ENCODE measurements around the gene RCOR1. TPM values are rescaled to one million over a fixed set of nuclear protein-coding genes. Genes with fewer than 3 reads are reported as not detected.
A peak's percentile ranks its signal among the peaks of the same experiment; 100 is the strongest.
"Not testable (repeated sequence)": the region's sequence is repeated elsewhere in the genome, so short reads cannot be mapped to it uniquely, and the experiment has no call there.

The RCOR1 gene
- total RNA-seq, 1 donor from 2014 or later: 52.8 TPM

- ATAC-seq: no peak
Observed at GRCh38 chr14:102629808-102630350, 37.4 kb downstream of the RCOR1 start.

DNA sequence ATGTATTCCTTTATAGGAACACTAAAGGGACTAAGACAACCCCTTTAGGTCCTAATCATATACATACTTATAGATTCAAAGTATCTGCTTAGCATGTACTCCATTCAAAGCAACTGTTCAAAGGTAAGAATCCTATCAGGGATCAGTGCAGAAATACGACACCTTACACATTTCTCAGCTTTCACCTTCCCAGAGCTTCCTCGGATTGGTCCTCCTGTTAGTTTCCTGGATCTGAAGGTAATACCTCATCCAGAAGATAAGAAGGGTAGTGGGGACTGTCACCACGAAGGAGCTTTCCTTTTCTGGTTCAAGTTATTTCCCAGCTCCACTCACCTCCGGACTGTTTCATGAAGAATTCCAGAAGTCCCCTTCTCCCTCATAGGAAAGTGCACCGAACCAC is 38.0 kb downstream of the RCOR1 start:
- no peak for ATAC-seq

DNA sequence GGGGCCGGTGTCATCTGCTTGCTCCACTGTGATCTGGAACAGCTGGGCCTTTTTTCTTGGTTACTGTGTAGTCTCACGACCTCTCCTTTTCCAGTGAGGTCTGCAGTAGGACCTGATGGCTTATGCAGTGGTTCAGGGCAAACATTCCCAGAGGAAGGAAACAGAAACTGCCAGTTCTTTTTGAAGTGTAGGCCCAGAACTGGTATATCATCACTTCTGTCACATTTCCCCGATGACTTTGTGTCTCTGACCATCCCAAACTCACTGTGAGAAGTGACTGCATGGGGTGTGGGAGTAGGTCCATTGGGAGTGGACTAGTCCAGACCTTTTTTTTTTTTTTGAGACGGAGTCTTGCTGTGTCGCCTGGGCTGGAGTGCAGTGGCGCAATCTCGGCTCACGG is 38.4 kb downstream of the RCOR1 start:
- no peak for ATAC-seq

GRCh38 chr14:102633906-102634595 is 41.6 kb downstream of the RCOR1 start:
- ATAC-seq: peak; percentile 16

GRCh38 chr14:102639611-102640010 is 47.2 kb downstream of the RCOR1 start:
- not testable (repeated sequence) for ATAC-seq

DNA sequence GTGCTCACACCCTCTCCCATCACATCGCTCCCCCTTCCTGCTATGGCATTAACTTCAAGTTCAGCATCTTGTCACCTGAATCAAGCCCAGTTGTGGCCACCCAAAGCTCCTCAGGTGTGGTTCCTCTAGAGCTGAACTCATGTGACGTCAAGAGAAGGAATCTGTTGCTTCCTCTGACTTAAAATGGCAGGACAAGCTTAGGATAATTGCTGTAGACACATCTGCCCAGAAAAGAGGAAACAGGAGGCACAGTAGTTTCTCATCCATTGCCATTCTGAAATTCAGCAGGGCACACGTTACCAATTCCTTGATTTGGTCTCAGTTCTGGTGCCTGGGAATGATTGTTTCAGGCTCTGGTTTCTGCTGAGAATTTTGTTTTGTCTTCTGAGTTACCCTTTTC is 52.1 kb downstream of the RCOR1 start:
- ATAC-seq: no peak

DNA sequence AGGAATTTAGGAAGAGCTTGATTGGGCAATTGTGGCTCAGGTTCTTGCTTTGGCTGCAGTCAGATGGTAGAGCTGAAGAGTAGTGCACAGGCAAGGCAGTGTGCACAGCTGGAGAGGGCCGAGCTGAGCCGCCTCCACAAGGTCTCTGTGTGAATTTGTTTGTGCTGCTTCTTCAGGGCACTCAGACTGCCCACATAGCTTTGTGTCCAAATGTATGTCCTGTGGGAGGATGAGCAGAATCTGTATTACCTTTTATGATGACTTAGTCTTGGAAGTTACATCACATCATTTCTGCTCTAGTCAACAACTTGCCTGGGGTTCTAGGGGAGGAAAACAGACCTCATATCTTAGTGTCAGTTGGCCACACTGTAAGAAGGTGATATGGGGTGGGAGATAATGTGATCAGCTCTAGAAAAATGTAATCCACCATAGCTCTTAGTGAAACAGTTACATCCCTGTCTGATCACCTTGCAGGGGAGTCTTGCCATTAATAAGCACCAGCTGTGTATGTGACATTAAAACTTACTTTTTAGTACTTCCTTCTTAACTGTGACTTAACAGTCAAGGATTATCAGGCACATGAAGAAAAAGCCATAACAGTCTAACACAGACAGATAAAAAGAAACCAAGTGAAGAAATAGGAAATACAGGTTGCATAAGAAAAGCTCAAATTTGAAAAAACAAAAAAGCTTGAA is 53.4 kb downstream of the RCOR1 start:
- ATAC-seq: no peak

GRCh38 chr14:102646615-102647014 is 54.2 kb downstream of the RCOR1 start:
- no peak for ATAC-seq

DNA sequence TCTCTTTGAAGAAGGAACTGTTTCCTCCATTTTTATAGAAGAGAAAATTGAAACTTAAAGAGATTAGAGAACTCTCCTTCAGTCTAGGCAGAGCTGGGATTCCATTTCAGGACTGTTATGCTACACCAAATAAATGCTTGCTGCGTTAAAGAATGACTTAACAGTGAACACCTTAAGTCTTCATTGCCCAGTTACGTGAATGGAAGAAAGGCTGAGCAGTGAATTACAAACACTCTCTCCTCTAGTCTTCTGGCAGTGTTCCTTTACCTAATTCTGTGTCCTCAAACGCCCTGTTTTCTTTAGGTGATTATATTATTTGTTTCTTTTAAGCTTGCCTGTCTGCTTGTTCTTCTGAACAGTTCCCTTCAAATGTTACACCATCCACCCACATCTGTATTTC is 59.7 kb downstream of the RCOR1 start:
- ATAC-seq: no peak

GRCh38 chr14:102654298-102654697 is 61.8 kb downstream of the RCOR1 start:
- ATAC-seq: peak; percentile 61

GRCh38 chr14:102655137-102655536 is 62.7 kb downstream of the RCOR1 start:
- peak; percentile 38 for ATAC-seq

DNA sequence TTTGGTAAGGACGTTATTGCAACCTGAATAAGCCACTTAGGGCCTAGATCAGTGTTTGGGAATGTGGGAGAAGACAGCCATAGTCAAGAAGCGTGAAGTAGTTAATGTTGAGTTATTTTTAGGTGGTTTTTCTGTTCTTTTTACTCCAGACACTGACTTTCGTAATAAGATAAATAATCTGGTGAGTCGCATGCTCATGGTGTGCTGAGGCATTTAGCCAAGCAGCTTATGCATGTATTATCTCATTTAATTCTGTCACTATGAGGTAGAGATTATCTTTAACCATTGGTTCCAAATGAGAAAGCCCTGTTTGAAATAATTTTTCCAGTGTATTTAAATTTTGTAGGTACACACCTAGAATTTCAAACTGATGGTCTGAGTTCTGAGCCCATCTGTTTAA is 67.3 kb downstream of the RCOR1 start:
- no peak for ATAC-seq

DNA sequence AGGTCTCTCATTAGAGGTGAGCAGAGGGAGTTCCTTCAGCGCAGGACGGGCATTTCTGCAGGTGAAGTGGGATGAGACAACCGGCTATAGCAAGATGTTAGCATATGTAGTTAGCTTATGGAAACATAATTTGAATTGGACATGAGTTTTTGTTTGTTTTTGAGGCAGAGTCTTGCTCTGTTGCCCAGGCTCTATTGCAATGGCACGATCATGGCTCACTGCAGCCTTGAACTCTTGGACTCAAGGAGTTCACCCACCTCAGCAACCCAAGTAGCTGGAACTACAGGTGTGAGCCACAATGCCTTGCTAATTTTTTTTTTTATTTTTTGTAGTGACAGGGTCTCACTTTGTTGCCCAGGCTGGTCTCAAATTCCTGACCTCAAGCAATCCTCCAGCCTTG is 69.2 kb downstream of the RCOR1 start:
- no peak for ATAC-seq

DNA sequence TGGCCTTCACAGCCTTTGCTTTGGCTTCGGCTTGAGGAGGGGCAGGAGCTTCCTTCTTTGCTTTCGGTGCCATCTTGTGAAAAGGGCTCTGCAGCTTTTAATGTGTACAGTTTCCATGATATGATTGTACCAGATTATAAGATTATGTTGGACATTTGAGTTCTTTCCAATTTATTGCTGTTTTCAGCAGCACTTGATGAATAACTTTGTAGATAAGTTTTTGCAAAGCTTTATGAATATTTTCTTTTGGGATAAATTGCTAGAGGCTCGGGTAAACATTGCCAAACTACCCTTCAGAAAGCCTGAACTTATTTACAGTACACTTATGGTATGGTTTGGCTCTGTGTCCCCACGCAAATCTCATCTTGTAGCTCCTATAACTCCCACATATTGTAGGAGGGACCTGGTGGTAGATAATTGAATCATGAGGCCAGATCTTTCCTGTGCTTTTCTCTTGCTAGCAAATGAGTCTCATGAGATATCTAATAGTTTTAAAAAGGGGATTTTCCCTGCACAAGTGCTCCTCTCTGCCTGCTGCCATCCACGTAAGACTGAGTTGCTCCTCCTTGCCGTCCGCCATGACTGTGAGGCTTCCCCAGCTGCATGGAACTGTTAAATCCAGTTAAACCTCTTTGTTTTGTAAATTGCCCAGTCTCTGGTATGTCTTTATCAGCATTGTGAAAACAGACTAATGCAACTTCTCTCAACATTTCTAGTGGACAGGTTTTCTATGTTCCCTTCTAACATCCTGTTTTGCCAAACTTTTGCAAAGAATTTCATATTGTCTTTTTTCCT is 70.4 kb downstream of the RCOR1 start:
- no peak for ATAC-seq

- ATAC-seq: no peak
Observed at GRCh38 chr14:102663440-102663839, 71.0 kb downstream of the RCOR1 start.

- ATAC-seq: no peak
Observed at GRCh38 chr14:102665621-102666020, 73.2 kb downstream of the RCOR1 start.

DNA sequence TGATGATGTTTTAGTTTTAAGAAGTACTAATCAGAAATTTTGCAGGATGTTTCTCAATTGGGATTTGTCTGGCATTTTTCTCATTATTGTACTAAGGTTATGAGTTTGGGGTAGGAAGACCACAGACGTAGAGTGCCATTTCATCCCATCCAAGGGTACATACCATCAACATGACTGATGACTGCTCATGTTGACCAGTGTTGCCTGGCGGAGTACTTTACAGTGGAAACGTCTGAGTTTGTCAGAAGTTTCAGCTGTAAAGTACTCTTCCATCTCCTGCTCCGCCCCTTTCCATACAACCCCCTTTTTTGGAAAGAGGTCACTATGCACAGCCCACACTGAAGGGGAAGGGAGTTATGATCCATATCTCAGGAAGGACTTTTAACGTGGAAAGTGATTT is 74.2 kb downstream of the RCOR1 start:
- ATAC-seq: no peak

GRCh38 chr14:102667703-102668102 is 75.3 kb downstream of the RCOR1 start:
- no peak for ATAC-seq

DNA sequence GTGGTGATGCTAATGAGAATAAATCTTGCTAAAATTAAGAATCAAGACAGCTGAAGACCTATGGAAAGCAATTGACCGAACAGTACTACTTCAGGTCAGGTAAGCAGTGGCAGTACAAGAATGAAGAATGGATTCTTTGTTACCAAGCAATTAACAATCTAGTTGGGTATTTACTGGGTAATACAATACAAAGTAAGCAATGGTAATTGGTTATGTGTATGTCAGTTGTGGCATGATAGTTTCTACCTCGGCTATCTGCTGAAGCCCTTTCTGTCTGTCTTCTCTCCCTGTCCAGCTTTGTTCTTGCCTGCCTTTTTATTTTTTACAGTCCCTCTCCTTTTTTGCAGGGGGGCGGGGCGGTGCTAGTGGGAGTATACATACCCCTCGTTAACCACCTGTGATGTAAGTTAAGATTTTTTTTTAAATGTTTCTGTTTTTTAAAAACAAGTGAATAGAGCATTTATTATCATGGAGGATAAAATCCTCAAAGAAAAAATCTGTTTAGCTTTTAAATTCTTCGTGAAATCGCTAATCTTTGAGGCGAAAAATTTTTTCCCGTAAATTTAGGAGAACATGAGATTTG is 75.9 kb downstream of the RCOR1 start:
- ATAC-seq: no peak

GRCh38 chr14:102671410-102671809 is 79.0 kb downstream of the RCOR1 start:
- no peak for ATAC-seq

GRCh38 chr14:102672410-102672960 is 80.0 kb downstream of the RCOR1 start:
- no peak for ATAC-seq

DNA sequence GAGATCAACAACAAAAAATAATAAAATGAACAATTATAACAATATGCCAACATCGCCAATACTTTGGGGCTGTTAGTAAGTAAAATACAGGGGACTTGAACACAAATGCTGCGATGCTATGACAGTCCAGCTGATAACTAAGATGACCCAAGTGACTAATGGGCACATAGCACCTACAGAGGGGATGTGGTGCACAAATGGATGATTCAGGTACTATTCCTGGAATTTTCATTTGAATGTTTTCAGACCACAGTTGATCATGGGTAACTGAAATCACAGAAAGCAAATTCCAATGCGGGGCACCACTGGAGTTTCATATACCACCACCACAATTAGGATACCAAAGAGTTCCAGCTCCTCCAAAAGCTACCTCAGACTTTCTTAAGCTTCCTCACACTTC is 82.9 kb downstream of the RCOR1 start:
- peak; percentile 27 for ATAC-seq

- peak; percentile 41 for ATAC-seq
Observed at GRCh38 chr14:102678394-102678793, 85.9 kb downstream of the RCOR1 start.
